ENCODE data around the gene PSMF1. TPM values are rescaled to one million over a fixed set of nuclear protein-coding genes. Genes with fewer than 3 reads are reported as not detected.

The PSMF1 gene
- total and polyA plus RNA-seq, 2 donors from 2014 or later, result 93.2 to 135 TPM

GRCh38 chr20:1150218-1150617 lies 31.8 kb downstream of the PSMF1 start:
- no peak for TF ChIP-seq CTCF (IDR thresholded peaks at IDR 0.05; ENCODE audit: borderline replicate concordance, extremely low read depth, insufficient read depth)
- no peak for FAIRE-seq

GRCh38 chr20:1150968-1151367 lies 32.6 kb downstream of the PSMF1 start:
- DNase-seq, result no peak
- H3K4me3 ChIP-seq (ENCODE audit: low read length in 3 of 3), result no peak overlapping the region
- no peak overlapping the region for H3K9ac ChIP-seq (ENCODE audit: low read length in 3 of 3)
- no peak overlapping the region for H3K27ac ChIP-seq (ENCODE audit: low read depth in 2 of 2, low read length in 2 of 2)
- TF ChIP-seq CTCF (IDR thresholded peaks at IDR 0.05; ENCODE audit: borderline replicate concordance, extremely low read depth, insufficient read depth), result no peak
- no peaks in the 10 kb centered on the region for H3K27me3 ChIP-seq (ENCODE audit: control insufficient read depth, insufficient read depth, low read length)
- no peaks in the 10 kb centered on the region for H3K9me3 ChIP-seq (ENCODE audit: control insufficient read depth in 2 of 3, insufficient read depth in 1 of 3, low read length in 3 of 3)
- H3K4me1 ChIP-seq (ENCODE audit: control insufficient read depth in 2 of 3, insufficient read depth in 2 of 3, low read depth in 1 of 3, low read length in 3 of 3), result no peaks in the 10 kb centered on the region
- intact Hi-C loops (cut with DNase I), result no loop called here
- H3K36me3 ChIP-seq (ENCODE audit: control insufficient read depth in 2 of 3, insufficient read depth in 3 of 3, low read length in 3 of 3), result peaks cover 0 to 26% (median 23%) of the 10 kb centered on the region in 3 donors
- no peak for FAIRE-seq

More at GRCh38 chr20:1150218-1150617, 31.8 kb downstream of the PSMF1 start:
- Histone ChIP-seq H3K27ac (ENCODE audit: low read depth in 2 of 2, low read length in 2 of 2) (no peak overlapping the region), H3K27me3 (ENCODE audit: control insufficient read depth, insufficient read depth, low read length) (no peaks in the 10 kb centered on the region), H3K9ac (ENCODE audit: low read length in 3 of 3) (no peak overlapping the region), H3K4me1 (ENCODE audit: control insufficient read depth in 2 of 3, insufficient read depth in 2 of 3, low read depth in 1 of 3, low read length in 3 of 3) (no peaks in the 10 kb centered on the region), H3K36me3 (ENCODE audit: control insufficient read depth in 2 of 3, insufficient read depth in 3 of 3, low read length in 3 of 3) (peaks cover 0 to 24% (median 18%) of the 10 kb centered on the region in 3 donors), H3K9me3 (ENCODE audit: control insufficient read depth in 2 of 3, insufficient read depth in 1 of 3, low read length in 3 of 3) (no peaks in the 10 kb centered on the region), H3K4me3 (ENCODE audit: low read length in 3 of 3) (no peak overlapping the region)
- DNase-seq, result no peak
- intact Hi-C loops (cut with DNase I), result no loop called here

GRCh38 chr20:1154226-1154625 lies 35.8 kb downstream of the PSMF1 start:
- Histone ChIP-seq H3K4me3 (ENCODE audit: low read length in 3 of 3) (no peak overlapping the region), H3K27me3 (ENCODE audit: control insufficient read depth, insufficient read depth, low read length) (no peaks in the 10 kb centered on the region), H3K36me3 (ENCODE audit: control insufficient read depth in 2 of 3, insufficient read depth in 3 of 3, low read length in 3 of 3) (peaks cover 0 to 15% (median 8%) of the 10 kb centered on the region in 3 donors), H3K4me1 (ENCODE audit: control insufficient read depth in 2 of 3, insufficient read depth in 2 of 3, low read depth in 1 of 3, low read length in 3 of 3) (no peaks in the 10 kb centered on the region), H3K9me3 (ENCODE audit: control insufficient read depth in 2 of 3, insufficient read depth in 1 of 3, low read length in 3 of 3) (no peaks in the 10 kb centered on the region), H3K9ac (ENCODE audit: low read length in 3 of 3) (no peak overlapping the region), H3K27ac (ENCODE audit: low read depth in 2 of 2, low read length in 2 of 2) (no peak overlapping the region)
- no peak for DNase-seq
- intact Hi-C loops (cut with DNase I), result no loop called here
- FAIRE-seq, result no peak
- TF ChIP-seq CTCF (IDR thresholded peaks at IDR 0.05; ENCODE audit: borderline replicate concordance, extremely low read depth, insufficient read depth), result no peak

- H3K27me3 ChIP-seq (ENCODE audit: control insufficient read depth, insufficient read depth, low read length), result no peaks in the 10 kb centered on the region
- peaks cover 0 to 15% (median 8%) of the 10 kb centered on the region in 3 donors for H3K36me3 ChIP-seq (ENCODE audit: control insufficient read depth in 2 of 3, insufficient read depth in 3 of 3, low read length in 3 of 3)
- no peak overlapping the region for H3K27ac ChIP-seq (ENCODE audit: low read depth in 2 of 2, low read length in 2 of 2)
- no peak for DNase-seq
- no peaks in the 10 kb centered on the region for H3K4me1 ChIP-seq (ENCODE audit: control insufficient read depth in 2 of 3, insufficient read depth in 2 of 3, low read depth in 1 of 3, low read length in 3 of 3)
- FAIRE-seq, result no peak
- no peaks in the 10 kb centered on the region for H3K9me3 ChIP-seq (ENCODE audit: control insufficient read depth in 2 of 3, insufficient read depth in 1 of 3, low read length in 3 of 3)
- TF ChIP-seq CTCF (IDR thresholded peaks at IDR 0.05; ENCODE audit: borderline replicate concordance, extremely low read depth, insufficient read depth), result no peak
- no peak overlapping the region for H3K9ac ChIP-seq (ENCODE audit: low read length in 3 of 3)
- intact Hi-C loops (cut with DNase I), result no loop called here
- no peak overlapping the region for H3K4me3 ChIP-seq (ENCODE audit: low read length in 3 of 3)
Observed at GRCh38 chr20:1154691-1155090, 36.3 kb downstream of the PSMF1 start.

All from kidney (tissue), 14 donors.